H1 (cell line): ENCODE results near the gene COL5A1. TPM values are rescaled to one million over a fixed set of nuclear protein-coding genes. Genes with fewer than 3 reads are reported as not detected.

Experiments
- polyA plus RNA-seq, 7 experiments: library from polyadenylated mRNA; depleted of rRNA in 3 of 7; stranded (reverse) in 5 of 7; unstranded in 2 of 7; fragments of >200 nt in 5 of 7; fragments of 200-250 nt in 2 of 7; gene quantifications; 1 replicate in 5 of 7; 2 replicates in 1 of 7; 4 replicates in 1 of 7; pipeline versions ENCODE4 v1.2.1 to v1.2.3, GENCODE V29; 2011 to 2013; ENCODE audit warnings: missing spikeins in 2 of 7, mixed read lengths in 2 of 7
- total RNA-seq: library from RNA; stranded (reverse); fragmentation: NEBNext Ultra II Directional; extraction: Animal tissue kit (Norgen Biotek cat#: 25700); gene quantifications from 2 replicates; pipeline ENCODE4 v1.2.1, GENCODE V29; 2021
- TF ChIP-seq, protein P1 (sequence below): fragments of 300-600 bp; sonication (generic); IDR thresholded peaks from 2 replicates; pipeline ENCODE4 v1.7.1; 2012; ENCODE audit warnings: low read length, moderate library complexity, mild to moderate bottlenecking, inconsistent platforms; ENCODE audit not compliant: insufficient replicate concordance

COL5A1 gene
- total and polyA plus RNA-seq, 2 of the 8 experiments (the other 6 are each of a cell fraction or from before 2014, with no cell fraction given), result 3.8 to 12.0 TPM

DNA sequence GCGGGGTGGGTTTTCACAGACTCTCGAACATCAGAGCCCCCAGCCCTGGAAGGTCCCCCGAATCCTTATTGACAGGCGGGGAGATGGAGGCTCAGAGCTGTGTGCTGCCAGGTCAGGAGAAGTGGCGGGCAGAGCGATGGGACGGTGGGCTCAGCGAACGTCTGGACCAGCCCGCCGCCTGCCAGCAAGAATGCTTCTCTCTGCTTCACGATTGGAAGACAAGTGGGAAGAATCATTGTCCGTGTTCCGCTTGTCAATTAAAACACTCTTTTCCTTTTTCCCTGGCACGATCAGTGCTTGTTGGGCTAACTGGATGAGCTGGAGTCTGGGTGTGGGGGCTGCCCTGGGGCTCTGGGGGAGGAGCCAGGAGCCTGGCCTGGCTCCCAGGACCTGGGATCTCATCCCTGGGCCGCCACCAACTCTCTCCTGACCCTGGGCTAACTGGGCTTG, 1.6 kb downstream of the COL5A1 start (continued):
- TF ChIP-seq, protein P1, sequence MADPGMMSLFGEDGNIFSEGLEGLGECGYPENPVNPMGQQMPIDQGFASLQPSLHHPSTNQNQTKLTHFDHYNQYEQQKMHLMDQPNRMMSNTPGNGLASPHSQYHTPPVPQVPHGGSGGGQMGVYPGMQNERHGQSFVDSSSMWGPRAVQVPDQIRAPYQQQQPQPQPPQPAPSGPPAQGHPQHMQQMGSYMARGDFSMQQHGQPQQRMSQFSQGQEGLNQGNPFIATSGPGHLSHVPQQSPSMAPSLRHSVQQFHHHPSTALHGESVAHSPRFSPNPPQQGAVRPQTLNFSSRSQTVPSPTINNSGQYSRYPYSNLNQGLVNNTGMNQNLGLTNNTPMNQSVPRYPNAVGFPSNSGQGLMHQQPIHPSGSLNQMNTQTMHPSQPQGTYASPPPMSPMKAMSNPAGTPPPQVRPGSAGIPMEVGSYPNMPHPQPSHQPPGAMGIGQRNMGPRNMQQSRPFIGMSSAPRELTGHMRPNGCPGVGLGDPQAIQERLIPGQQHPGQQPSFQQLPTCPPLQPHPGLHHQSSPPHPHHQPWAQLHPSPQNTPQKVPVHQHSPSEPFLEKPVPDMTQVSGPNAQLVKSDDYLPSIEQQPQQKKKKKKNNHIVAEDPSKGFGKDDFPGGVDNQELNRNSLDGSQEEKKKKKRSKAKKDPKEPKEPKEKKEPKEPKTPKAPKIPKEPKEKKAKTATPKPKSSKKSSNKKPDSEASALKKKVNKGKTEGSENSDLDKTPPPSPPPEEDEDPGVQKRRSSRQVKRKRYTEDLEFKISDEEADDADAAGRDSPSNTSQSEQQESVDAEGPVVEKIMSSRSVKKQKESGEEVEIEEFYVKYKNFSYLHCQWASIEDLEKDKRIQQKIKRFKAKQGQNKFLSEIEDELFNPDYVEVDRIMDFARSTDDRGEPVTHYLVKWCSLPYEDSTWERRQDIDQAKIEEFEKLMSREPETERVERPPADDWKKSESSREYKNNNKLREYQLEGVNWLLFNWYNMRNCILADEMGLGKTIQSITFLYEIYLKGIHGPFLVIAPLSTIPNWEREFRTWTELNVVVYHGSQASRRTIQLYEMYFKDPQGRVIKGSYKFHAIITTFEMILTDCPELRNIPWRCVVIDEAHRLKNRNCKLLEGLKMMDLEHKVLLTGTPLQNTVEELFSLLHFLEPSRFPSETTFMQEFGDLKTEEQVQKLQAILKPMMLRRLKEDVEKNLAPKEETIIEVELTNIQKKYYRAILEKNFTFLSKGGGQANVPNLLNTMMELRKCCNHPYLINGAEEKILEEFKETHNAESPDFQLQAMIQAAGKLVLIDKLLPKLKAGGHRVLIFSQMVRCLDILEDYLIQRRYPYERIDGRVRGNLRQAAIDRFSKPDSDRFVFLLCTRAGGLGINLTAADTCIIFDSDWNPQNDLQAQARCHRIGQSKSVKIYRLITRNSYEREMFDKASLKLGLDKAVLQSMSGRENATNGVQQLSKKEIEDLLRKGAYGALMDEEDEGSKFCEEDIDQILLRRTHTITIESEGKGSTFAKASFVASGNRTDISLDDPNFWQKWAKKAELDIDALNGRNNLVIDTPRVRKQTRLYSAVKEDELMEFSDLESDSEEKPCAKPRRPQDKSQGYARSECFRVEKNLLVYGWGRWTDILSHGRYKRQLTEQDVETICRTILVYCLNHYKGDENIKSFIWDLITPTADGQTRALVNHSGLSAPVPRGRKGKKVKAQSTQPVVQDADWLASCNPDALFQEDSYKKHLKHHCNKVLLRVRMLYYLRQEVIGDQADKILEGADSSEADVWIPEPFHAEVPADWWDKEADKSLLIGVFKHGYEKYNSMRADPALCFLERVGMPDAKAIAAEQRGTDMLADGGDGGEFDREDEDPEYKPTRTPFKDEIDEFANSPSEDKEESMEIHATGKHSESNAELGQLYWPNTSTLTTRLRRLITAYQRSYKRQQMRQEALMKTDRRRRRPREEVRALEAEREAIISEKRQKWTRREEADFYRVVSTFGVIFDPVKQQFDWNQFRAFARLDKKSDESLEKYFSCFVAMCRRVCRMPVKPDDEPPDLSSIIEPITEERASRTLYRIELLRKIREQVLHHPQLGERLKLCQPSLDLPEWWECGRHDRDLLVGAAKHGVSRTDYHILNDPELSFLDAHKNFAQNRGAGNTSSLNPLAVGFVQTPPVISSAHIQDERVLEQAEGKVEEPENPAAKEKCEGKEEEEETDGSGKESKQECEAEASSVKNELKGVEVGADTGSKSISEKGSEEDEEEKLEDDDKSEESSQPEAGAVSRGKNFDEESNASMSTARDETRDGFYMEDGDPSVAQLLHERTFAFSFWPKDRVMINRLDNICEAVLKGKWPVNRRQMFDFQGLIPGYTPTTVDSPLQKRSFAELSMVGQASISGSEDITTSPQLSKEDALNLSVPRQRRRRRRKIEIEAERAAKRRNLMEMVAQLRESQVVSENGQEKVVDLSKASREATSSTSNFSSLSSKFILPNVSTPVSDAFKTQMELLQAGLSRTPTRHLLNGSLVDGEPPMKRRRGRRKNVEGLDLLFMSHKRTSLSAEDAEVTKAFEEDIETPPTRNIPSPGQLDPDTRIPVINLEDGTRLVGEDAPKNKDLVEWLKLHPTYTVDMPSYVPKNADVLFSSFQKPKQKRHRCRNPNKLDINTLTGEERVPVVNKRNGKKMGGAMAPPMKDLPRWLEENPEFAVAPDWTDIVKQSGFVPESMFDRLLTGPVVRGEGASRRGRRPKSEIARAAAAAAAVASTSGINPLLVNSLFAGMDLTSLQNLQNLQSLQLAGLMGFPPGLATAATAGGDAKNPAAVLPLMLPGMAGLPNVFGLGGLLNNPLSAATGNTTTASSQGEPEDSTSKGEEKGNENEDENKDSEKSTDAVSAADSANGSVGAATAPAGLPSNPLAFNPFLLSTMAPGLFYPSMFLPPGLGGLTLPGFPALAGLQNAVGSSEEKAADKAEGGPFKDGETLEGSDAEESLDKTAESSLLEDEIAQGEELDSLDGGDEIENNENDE, result no peak
